ENCODE measurements around the gene GAB3.

GRCh38 chrX:154742613-154743012 is 8.3 kb downstream of the GAB3 start:
- TF ChIP-seq, protein P1, sequence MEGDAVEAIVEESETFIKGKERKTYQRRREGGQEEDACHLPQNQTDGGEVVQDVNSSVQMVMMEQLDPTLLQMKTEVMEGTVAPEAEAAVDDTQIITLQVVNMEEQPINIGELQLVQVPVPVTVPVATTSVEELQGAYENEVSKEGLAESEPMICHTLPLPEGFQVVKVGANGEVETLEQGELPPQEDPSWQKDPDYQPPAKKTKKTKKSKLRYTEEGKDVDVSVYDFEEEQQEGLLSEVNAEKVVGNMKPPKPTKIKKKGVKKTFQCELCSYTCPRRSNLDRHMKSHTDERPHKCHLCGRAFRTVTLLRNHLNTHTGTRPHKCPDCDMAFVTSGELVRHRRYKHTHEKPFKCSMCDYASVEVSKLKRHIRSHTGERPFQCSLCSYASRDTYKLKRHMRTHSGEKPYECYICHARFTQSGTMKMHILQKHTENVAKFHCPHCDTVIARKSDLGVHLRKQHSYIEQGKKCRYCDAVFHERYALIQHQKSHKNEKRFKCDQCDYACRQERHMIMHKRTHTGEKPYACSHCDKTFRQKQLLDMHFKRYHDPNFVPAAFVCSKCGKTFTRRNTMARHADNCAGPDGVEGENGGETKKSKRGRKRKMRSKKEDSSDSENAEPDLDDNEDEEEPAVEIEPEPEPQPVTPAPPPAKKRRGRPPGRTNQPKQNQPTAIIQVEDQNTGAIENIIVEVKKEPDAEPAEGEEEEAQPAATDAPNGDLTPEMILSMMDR (IDR thresholded peaks at IDR 0.05 in 2 of 3, conservative IDR thresholded peaks at IDR 0.05 in 1 of 3; ENCODE audit: borderline replicate concordance in 1 of 3, insufficient read depth in 1 of 3, low read depth in 2 of 3, low read length in 2 of 3) = no peak
- TF ChIP-seq POLR2AphosphoS5 (IDR thresholded peaks at IDR 0.05; ENCODE audit: low read depth, low read length) = no peak
- no peak for TF ChIP-seq EZH2phosphoT487 (IDR thresholded peaks at IDR 0.05; ENCODE audit: borderline replicate concordance)
- TF ChIP-seq, protein P2, sequence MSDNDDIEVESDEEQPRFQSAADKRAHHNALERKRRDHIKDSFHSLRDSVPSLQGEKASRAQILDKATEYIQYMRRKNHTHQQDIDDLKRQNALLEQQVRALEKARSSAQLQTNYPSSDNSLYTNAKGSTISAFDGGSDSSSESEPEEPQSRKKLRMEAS (IDR thresholded peaks at IDR 0.05) = no peak
- no peak for TF ChIP-seq EZH2 (IDR thresholded peaks at IDR 0.05)
- no peak for TF ChIP-seq ZNF274 (IDR thresholded peaks at IDR 0.05; ENCODE audit: low read depth, low read length)
- TF ChIP-seq POLR2A (IDR thresholded peaks at IDR 0.05; ENCODE audit: borderline replicate concordance, extremely low read depth, insufficient read depth, insufficient read length) = no peak

All from HCT116 (cell line).